Progenitor cell of endocrine pancreas (in vitro differentiated cells): Measurements from ENCODE around the gene STARD6. TPM values are rescaled to one million over a fixed set of nuclear protein-coding genes. Genes with fewer than 3 reads are reported as not detected.

Experiments used
- DNase-seq: peaks from one replicate; pipeline ENCODE4 v3.0.0; 2021; ENCODE audit warnings: low spot score; ENCODE audit not compliant: unreplicated experiment
- H3K27ac Mint-ChIP-seq: 2 replicates; pipeline ENCODE4 v1.8.0; 2021; ENCODE audit warnings: mild to moderate bottlenecking, moderate library complexity, mixed read lengths
- H3K27me3 Mint-ChIP-seq: 2 replicates; pipeline ENCODE4 v1.8.0; 2021; ENCODE audit warnings: mixed read lengths
- H3K36me3 Mint-ChIP-seq: 2 replicates; pipeline ENCODE4 v1.8.0; 2022; ENCODE audit warnings: mixed read lengths; ENCODE audit not compliant: insufficient read depth
- H3K4me1 Mint-ChIP-seq: 2 replicates; pipeline ENCODE4 v1.8.0; 2021; ENCODE audit warnings: low read depth, mixed read lengths
- H3K4me3 Mint-ChIP-seq: 2 replicates; pipeline ENCODE4 v1.8.0; 2021; ENCODE audit warnings: low read depth, mild to moderate bottlenecking, moderate library complexity, mixed read lengths
- H3K9me3 Mint-ChIP-seq: 2 replicates; pipeline ENCODE4 v1.8.0; 2021; ENCODE audit warnings: low read depth, mixed read lengths
- long read RNA-seq: library from polyadenylated mRNA; unstranded; transcript quantifications from one replicate; pipeline ENCODE4 v2.0.0, GENCODE V29; 2020
- total RNA-seq: library from RNA; stranded (reverse); gene quantifications from 2 replicates; pipeline ENCODE4 v1.2.1, GENCODE V29; 2021
- TF ChIP-seq, protein P1 (sequence below): fragments of 200-600 bp; sonication (generic); IDR thresholded peaks from one replicate; pipeline ENCODE4 v1.5.0; 2021; ENCODE audit warnings: antibody characterized with exemption, mild to moderate bottlenecking; ENCODE audit not compliant: unreplicated experiment

Gene STARD6, protein sequence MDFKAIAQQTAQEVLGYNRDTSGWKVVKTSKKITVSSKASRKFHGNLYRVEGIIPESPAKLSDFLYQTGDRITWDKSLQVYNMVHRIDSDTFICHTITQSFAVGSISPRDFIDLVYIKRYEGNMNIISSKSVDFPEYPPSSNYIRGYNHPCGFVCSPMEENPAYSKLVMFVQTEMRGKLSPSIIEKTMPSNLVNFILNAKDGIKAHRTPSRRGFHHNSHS
- not detected in 2 replicates for total RNA-seq
- long read RNA-seq: 0 reads

DNA sequence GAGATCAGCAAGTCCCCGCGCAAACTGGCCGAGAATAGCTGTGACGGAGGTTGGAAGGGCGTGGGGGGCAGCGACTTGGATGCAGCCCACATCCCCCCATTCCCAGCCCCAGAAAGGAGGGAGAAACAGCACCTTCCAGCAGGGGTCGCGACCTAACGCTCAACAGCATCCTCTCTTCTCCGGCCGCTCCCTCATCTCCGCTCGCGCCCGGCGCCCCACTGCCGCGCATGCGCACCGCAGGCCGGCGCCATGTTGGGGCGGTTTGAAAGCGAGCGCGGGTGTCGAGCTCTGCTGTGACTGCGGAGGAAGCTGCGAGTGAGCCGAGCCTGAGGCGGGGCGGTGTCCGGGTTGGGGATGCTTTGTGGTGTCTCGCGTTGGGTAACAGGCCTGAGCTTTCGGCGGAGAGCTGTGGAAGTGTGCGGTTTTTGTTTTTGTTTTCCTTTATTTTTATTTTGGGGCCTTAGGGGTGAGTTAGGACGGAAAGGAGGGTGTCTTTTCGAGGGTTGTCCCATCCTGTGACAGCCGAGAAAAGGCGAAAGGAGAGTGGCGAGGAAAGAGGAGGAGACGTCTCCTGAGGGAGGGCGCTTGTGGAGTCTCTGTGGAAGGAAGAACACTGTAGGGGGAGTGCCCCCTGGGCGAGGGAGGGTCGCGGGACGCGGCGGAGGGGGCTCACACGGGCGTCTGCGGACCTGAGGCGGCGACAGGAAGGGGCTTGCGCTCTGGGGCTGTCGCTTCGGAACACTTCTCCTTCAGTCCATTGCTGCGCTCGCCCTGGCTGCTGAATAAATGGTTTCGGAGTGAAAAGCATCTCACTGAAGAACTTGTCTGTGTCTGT is at the start of gene STARD6, which contains the start of gene C18orf54:
TSS of gene STARD6 (minus strand) at position 199 of the 835 bp plus-strand sequence. CDS start 3,285 bp downstream, outside the sequence.
TSS of gene C18orf54 (plus strand) at position 247 of the 835 bp plus-strand sequence. CDS start 2,667 bp downstream, outside the sequence.
- peak; percentile 90 for DNase-seq
- no peaks in the 10 kb centered on the region for H3K9me3 Mint-ChIP-seq
- H3K4me1 Mint-ChIP-seq: peaks cover 11% of the 10 kb centered on the region
- peak within 1 kb of the TSS; percentile 93 for H3K4me3 Mint-ChIP-seq
- peaks cover 7% of the 10 kb centered on the region for H3K36me3 Mint-ChIP-seq
- TF ChIP-seq, protein P1, sequence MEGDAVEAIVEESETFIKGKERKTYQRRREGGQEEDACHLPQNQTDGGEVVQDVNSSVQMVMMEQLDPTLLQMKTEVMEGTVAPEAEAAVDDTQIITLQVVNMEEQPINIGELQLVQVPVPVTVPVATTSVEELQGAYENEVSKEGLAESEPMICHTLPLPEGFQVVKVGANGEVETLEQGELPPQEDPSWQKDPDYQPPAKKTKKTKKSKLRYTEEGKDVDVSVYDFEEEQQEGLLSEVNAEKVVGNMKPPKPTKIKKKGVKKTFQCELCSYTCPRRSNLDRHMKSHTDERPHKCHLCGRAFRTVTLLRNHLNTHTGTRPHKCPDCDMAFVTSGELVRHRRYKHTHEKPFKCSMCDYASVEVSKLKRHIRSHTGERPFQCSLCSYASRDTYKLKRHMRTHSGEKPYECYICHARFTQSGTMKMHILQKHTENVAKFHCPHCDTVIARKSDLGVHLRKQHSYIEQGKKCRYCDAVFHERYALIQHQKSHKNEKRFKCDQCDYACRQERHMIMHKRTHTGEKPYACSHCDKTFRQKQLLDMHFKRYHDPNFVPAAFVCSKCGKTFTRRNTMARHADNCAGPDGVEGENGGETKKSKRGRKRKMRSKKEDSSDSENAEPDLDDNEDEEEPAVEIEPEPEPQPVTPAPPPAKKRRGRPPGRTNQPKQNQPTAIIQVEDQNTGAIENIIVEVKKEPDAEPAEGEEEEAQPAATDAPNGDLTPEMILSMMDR: peak; percentile 61
- H3K27ac Mint-ChIP-seq: peak within 1 kb of the TSS; percentile 95
- no peaks in the 10 kb centered on the region for H3K27me3 Mint-ChIP-seq

DNA sequence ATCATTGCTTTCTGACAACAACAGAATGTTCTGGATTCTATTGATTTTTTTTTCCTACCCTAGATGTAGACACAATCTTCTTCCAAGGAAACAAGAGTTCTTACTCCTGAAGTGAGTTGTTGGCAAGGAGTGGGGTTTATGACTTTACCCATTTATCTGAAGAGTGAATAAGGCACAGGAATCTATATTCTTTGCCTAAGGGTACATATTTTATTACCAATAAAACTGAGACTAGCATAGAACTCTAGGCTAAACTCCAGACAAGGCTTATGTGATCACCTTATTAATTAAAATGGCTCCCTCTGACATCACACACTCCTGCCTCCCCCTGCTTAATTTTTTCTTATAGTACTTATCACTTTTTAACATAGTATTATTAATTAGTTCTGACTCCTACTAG is 47.6 kb upstream of the STARD6 start:
- Mint-ChIP-seq H3K4me1 (no peaks in the 10 kb centered on the region), H3K4me3 (no peak overlapping the region), H3K36me3 (no peaks in the 10 kb centered on the region), H3K9me3 (peaks cover 4% of the 10 kb centered on the region), H3K27ac (no peak overlapping the region), H3K27me3 (no peaks in the 10 kb centered on the region)
- DNase-seq: no peak
- TF ChIP-seq, protein P1: no peak

DNA sequence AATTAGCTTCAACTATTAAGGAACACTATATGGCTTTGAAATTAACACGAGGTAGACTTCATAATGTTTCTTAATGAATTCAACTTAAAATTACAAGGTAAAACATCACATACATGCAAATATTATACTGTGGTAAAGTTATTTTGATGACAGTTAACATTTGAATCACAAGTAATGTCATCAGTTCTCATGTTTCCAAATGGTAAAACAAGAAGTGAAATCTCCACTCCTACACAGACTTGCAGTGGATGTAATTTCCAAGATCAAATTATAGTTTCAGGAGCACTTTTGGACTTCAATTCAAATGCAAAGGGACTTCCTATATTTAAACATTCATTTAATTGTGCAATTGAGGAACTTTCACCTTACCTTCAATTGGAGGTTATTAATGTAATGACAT is 39.1 kb upstream of the STARD6 start:
- TF ChIP-seq, protein P1: no peak
- no peaks in the 10 kb centered on the region for H3K9me3 Mint-ChIP-seq
- H3K4me1 Mint-ChIP-seq: no peaks in the 10 kb centered on the region
- no peaks in the 10 kb centered on the region for H3K36me3 Mint-ChIP-seq
- H3K4me3 Mint-ChIP-seq: no peak overlapping the region
- H3K27me3 Mint-ChIP-seq: no peaks in the 10 kb centered on the region
- H3K27ac Mint-ChIP-seq: no peak overlapping the region
- no peak for DNase-seq

DNA sequence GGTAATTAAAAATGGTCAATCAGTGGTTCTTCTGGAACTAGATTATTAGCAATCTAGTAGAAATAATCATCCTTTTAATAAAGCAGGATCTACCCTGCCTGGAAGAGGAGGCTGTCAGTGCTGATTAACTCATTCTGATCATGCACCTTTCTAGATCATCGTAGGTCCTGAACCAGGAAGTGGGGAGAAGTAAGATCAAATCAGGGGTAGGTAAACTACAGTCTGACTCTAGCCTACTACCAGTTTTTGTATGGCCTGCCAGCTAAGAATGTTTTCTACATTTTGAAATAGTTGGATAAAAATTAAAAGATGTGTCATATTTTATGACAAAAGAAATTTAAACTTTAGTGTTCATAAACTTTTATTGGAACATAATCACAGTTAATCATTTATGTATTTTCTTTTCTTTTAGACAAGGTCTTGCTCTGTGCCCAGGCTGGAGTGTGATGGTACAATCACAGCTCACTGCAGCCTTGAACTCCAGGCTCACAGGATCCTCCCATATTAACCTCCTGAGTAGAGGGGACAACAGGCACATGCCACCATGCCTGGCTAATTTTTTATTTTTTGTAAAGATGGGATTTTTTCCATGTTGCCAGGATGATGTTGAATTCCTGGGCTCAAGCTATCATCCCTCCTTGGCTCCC is 36.1 kb upstream of the STARD6 start:
- no peaks in the 10 kb centered on the region for H3K27me3 Mint-ChIP-seq
- H3K4me3 Mint-ChIP-seq: no peak overlapping the region
- no peaks in the 10 kb centered on the region for H3K36me3 Mint-ChIP-seq
- TF ChIP-seq, protein P1: no peak
- peaks cover 1% of the 10 kb centered on the region for H3K9me3 Mint-ChIP-seq
- no peak for DNase-seq
- no peak overlapping the region for H3K27ac Mint-ChIP-seq
- peaks cover 2% of the 10 kb centered on the region for H3K4me1 Mint-ChIP-seq

DNA sequence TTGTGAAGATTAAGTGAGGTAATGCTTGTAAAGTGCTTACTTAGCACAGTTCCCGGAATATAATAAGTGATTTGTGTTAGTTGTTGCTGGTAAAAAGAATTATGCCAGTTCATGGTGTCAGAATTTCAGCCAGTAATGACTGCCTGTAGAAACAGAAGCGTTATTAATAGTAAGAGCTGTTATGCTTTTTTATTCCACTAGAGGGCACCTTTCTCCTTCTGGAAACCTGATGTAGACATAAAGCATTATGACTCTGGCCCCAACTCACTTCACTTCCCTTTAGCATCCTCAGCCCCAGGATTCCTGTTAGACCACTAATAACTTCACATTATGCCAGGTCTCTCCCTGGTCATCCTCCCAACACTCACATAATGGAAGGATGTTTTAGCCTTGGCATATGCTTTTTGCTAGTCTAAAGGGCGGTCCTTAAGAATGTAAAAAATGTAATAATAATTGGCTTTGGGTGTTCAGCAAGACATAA is 34.9 kb upstream of the STARD6 start:
- Mint-ChIP-seq H3K27ac (no peak overlapping the region), H3K9me3 (peaks cover 8% of the 10 kb centered on the region), H3K27me3 (no peaks in the 10 kb centered on the region), H3K36me3 (peaks cover 3% of the 10 kb centered on the region), H3K4me1 (peaks cover 8% of the 10 kb centered on the region), H3K4me3 (no peak overlapping the region)
- TF ChIP-seq, protein P1: peak; percentile 74
- DNase-seq: no peak
